DND-41 (cell line): Measurements from ENCODE around the gene VAV2.

ENCODE experiments used
- EZH2 ChIP-seq: IDR thresholded peaks from 3 replicates; pipeline ENCODE4 v1.6.1; 2012; ENCODE audit warnings: borderline replicate concordance, low read depth, mild to moderate bottlenecking, moderate library complexity, low read length, inconsistent platforms; ENCODE audit not compliant: severe bottlenecking
- TF ChIP-seq, protein P1 (sequence below): IDR thresholded peaks from 2 replicates; pipeline ENCODE4 v1.5.1; 2012; ENCODE audit warnings: borderline replicate concordance, low read length, moderate library complexity, mild to moderate bottlenecking; ENCODE audit not compliant: poor library complexity, severe bottlenecking; ENCODE audit errors: extremely low read depth

DNA sequence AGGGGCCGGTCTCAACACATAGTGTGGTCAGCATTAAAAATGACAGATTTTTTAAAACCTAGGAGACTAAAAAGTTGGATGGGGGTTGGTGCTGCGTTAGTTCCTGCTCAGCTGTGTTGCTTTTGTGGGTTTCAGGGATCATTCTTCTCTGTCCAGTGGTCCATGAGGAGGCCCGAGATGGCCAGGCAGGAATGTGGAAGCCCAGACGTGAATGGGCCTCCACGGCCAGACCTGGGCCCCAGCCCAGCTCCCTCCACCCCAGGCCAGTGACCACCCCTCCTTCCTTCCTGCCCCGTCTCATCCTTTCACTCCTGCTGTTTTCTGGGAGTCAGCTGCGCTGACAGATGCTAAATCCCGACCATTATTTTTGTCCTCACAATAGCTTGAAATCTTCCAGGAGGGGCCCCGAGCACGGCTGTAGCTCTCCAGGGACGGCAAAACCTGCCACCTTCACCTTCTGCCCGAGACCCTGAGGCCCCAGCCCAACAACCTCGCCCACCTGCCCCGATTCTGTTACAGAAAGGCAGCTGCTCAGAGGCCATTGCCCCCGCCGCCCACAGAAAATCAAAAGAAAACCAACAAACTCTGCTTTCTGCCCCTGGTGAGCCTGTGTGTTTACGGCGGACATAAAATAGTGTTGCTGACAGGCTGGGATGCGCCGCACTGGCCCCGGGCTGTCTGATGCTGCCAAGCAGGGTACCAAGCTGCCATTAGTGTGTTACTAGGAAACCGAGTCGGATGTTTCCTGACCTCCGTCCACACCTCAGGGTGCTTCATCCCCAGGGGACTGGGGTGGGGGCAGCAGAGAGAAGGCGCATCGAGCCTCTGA is 170.3 kb downstream of the VAV2 start:
- TF ChIP-seq, protein P1, sequence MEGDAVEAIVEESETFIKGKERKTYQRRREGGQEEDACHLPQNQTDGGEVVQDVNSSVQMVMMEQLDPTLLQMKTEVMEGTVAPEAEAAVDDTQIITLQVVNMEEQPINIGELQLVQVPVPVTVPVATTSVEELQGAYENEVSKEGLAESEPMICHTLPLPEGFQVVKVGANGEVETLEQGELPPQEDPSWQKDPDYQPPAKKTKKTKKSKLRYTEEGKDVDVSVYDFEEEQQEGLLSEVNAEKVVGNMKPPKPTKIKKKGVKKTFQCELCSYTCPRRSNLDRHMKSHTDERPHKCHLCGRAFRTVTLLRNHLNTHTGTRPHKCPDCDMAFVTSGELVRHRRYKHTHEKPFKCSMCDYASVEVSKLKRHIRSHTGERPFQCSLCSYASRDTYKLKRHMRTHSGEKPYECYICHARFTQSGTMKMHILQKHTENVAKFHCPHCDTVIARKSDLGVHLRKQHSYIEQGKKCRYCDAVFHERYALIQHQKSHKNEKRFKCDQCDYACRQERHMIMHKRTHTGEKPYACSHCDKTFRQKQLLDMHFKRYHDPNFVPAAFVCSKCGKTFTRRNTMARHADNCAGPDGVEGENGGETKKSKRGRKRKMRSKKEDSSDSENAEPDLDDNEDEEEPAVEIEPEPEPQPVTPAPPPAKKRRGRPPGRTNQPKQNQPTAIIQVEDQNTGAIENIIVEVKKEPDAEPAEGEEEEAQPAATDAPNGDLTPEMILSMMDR = no peak
- no peak for TF ChIP-seq EZH2
